HepG2 (cell line): ENCODE measurements around the gene ERFL. TPM values are rescaled to one million over a fixed set of nuclear protein-coding genes. Genes with fewer than 3 reads are reported as not detected.

Experiments
- ATAC-seq: fragments of 200-7000 bp; cut with Tn5 transposase; 3 replicates; pipeline ENCODE4 v1.9.1; 2020; ENCODE audit warnings: mild to moderate bottlenecking, moderate library complexity
- BruUV-seq: library from RNA; stranded (reverse); fragments of 400-500 nt; replicated peaks from 2 replicates; lab custom pipeline; 2021; lab: Mats Ljungman, UMichigan
- CTCF ChIA-PET: fragments of 300-600 bp; formaldehyde crosslinking; extraction: SDS; loops from one replicate; lab custom pipeline; 2021; ENCODE audit warnings: low total read pairs, inconsistent platforms, low intra/inter-chr PET ratio; lab: Yijun Ruan, JAX
- POLR2A ChIA-PET: fragments of 350-600 bp; sonication (Branson Sonifier 250); formaldehyde crosslinking; loops from one replicate; lab custom pipeline; 2020; ENCODE audit warnings: antibody characterized with exemption, inconsistent platforms; lab: Yijun Ruan, JAX
- DNase-seq: peaks from one replicate; pipeline ENCODE4 v3.0.0-alpha.2; 2015; ENCODE audit warnings: low spot score
- FAIRE-seq: peaks from 3 replicates; lab custom pipeline; 2011; peaks lifted over from hg19 to GRCh38; lab: Jason Lieb, UNC
- H2AFZ ChIP-seq: one replicate; pipeline ENCODE4 v1.6.1; 2011; ENCODE audit warnings: low read length, inconsistent platforms
- H3K27ac ChIP-seq: fragments of 300-600 bp; 3 replicates; pipeline ENCODE4 v1.8.0; 2011; ENCODE audit warnings: mixed run types, mild to moderate bottlenecking, mixed read lengths, low read length, inconsistent platforms; ENCODE audit not compliant: insufficient read depth; ENCODE audit errors: extremely low read length
- H3K27me3 ChIP-seq, 2 experiments: fragments of 200-600 bp in 1 of 2; 2 replicates in 1 of 2; 3 replicates in 1 of 2; pipeline versions ENCODE4 v1.6.0 to v1.8.0; 2011; ENCODE audit warnings: low read length in 2 of 2, mild to moderate bottlenecking in 2 of 2, moderate library complexity in 2 of 2, inconsistent platforms in 1 of 2; ENCODE audit not compliant: insufficient read depth in 2 of 2, control insufficient read depth in 1 of 2
- H3K36me3 ChIP-seq, 2 experiments: fragments of 200-600 bp in 1 of 2; replicated peaks in 1 of 2; 2 replicates in 1 of 2; 3 replicates in 1 of 2; pipeline versions ENCODE4 v1.5.1 to v1.8.0; 2011; ENCODE audit warnings: low read length in 2 of 2, inconsistent platforms in 1 of 2; ENCODE audit not compliant: insufficient read depth in 2 of 2, control insufficient read depth in 1 of 2
- H3K4me1 ChIP-seq: 2 replicates; pipeline ENCODE4 v1.5.1; 2012; ENCODE audit warnings: low read length, inconsistent platforms; ENCODE audit not compliant: insufficient read depth
- H3K4me2 ChIP-seq: 2 replicates; pipeline ENCODE4 v1.6.0; 2011; ENCODE audit warnings: low read depth, low read length, inconsistent platforms
- H3K4me3 ChIP-seq, 3 experiments: fragments of 200-600 bp in 1 of 3; sonication (generic), shearing (Covaris generic) in 1 of 3; replicated peaks in 1 of 3; 2 replicates each; pipeline ENCODE4 v1.5.1; 2011 to 2016; ENCODE audit warnings: low read length in 3 of 3, inconsistent platforms in 2 of 3, low read depth in 2 of 3, mild to moderate bottlenecking in 2 of 3, control low read depth in 1 of 3, mixed read lengths in 1 of 3; ENCODE audit not compliant: insufficient read depth in 1 of 3
- H3K79me2 ChIP-seq: one replicate; pipeline ENCODE4 v1.6.1; 2011; ENCODE audit warnings: low read length, inconsistent platforms; ENCODE audit not compliant: insufficient read depth
- H3K9ac ChIP-seq: 2 replicates; pipeline ENCODE4 v1.6.0; 2011; ENCODE audit warnings: mild to moderate bottlenecking, low read depth, low read length, inconsistent platforms; ENCODE audit not compliant: insufficient read depth
- H3K9me3 ChIP-seq: 2 replicates; pipeline ENCODE4 v1.5.1; 2012; ENCODE audit warnings: mild to moderate bottlenecking, low read length
- H4K20me1 ChIP-seq: 2 replicates; pipeline ENCODE4 v1.6.0; 2011; ENCODE audit warnings: inconsistent platforms, mild to moderate bottlenecking, low read length, moderate library complexity; ENCODE audit not compliant: insufficient read depth
- ATF2 ChIP-seq: sonication (generic); formaldehyde crosslinking; IDR thresholded peaks from 2 replicates; pipeline ENCODE4 v1.4.0; 2020; ENCODE audit warnings: missing genetic modification reagents
- BCLAF1 ChIP-seq: fragments of 450-650 bp; IDR thresholded peaks from 2 replicates; pipeline ENCODE4 v1.6.1; 2017; ENCODE audit warnings: mild to moderate bottlenecking
- JUN ChIP-seq: sonication (generic); formaldehyde crosslinking; IDR thresholded peaks from 2 replicates; pipeline ENCODE4 v1.4.0; 2020; ENCODE audit warnings: mild to moderate bottlenecking, missing genetic modification reagents
- KLF16 ChIP-seq, 2 experiments: sonication (generic) in 1 of 2; formaldehyde crosslinking in 1 of 2; IDR thresholded peaks; 2 replicates each; pipeline versions ENCODE4 v1.6.1 to v1.8.0; 2016 to 2023; ENCODE audit warnings: missing genetic modification reagents in 2 of 2, missing compliant biosample characterization in 1 of 2
- KLF9 ChIP-seq: IDR thresholded peaks from 2 replicates; pipeline ENCODE4 v1.6.1; 2016; ENCODE audit warnings: low read depth
- LRRFIP1 ChIP-seq: sonication (generic); formaldehyde crosslinking; conservative IDR thresholded peaks from 2 replicates; pipeline ENCODE4 v1.4.0; 2020; ENCODE audit warnings: missing genetic modification reagents
- MAFG ChIP-seq: sonication (generic); formaldehyde crosslinking; IDR thresholded peaks from 2 replicates; pipeline ENCODE4 v1.5.1; 2020; ENCODE audit warnings: mild to moderate bottlenecking, missing genetic modification reagents
- NFIB ChIP-seq: sonication (generic); formaldehyde crosslinking; IDR thresholded peaks from 2 replicates; pipeline ENCODE4 v1.9.0; 2021; ENCODE audit warnings: missing genetic modification reagents, mild to moderate bottlenecking, borderline replicate concordance
- PATZ1 ChIP-seq: sonication (generic); formaldehyde crosslinking; IDR thresholded peaks from 2 replicates; pipeline ENCODE4 v1.4.0; 2020; ENCODE audit warnings: missing genetic modification reagents
- ZNF205 ChIP-seq: IDR thresholded peaks from 2 replicates; pipeline ENCODE4 v1.6.1; 2018; ENCODE audit warnings: missing biosample characterization, missing genetic modification reagents
- ZNF597 ChIP-seq: sonication (generic); formaldehyde crosslinking; IDR thresholded peaks from 2 replicates; pipeline ENCODE4 v1.5.0; 2020; ENCODE audit warnings: missing genetic modification reagents
- ZSCAN22 ChIP-seq: sonication (generic); formaldehyde crosslinking; IDR thresholded peaks from 2 replicates; pipeline ENCODE4 v1.4.0; 2020; ENCODE audit warnings: mild to moderate bottlenecking, missing genetic modification reagents
- ZSCAN5A ChIP-seq: sonication (generic); formaldehyde crosslinking; IDR thresholded peaks from 2 replicates; pipeline ENCODE4 v1.8.0; 2022; ENCODE audit warnings: mild to moderate bottlenecking, missing genetic modification reagents, borderline replicate concordance
- WGBS: methylation state at CpG from one replicate; pipeline ENCODE4 v1.1.6; 2017; ENCODE audit warnings: low lambda C conversion rate; 5-methylcytosine and 5-hydroxymethylcytosine counted together
- in situ Hi-C: cut with HindIII; loops from 2 replicates; pipeline ENCODE4 v1.10.0; 2017; ENCODE audit warnings: low pct_unique_long_range_greater_than_20kb; ENCODE audit not compliant: extremely low pct_ligation_motif_present
- intact Hi-C: fragments of 100-400 bp; cut with micrococcal nuclease; formaldehyde crosslinking; loops from one replicate; pipeline ENCODE4 v1.10.0; 2022; ENCODE audit not compliant: unreplicated experiment
- polyA plus RNA-seq, 8 experiments: library from polyadenylated mRNA; depleted of rRNA in 3 of 8; stranded (reverse) in 7 of 8; unstranded in 1 of 8; fragments of >200 nt; fragmentation: Illumina TruSeq in 4 of 8; extraction: Trizol in 4 of 8; gene quantifications; 2 replicates each; pipeline versions ENCODE4 v1.2.1 to v1.2.3, GENCODE V29; 2011 to 2016; ENCODE audit warnings: low read depth in 4 of 8, missing spikeins in 1 of 8, mixed read lengths in 1 of 8; ENCODE audit not compliant: insufficient read depth in 1 of 8
- total RNA-seq, 5 experiments: library from RNA; depleted of rRNA; stranded (reverse); fragments of >200 nt; fragmentation: Illumina TruSeq; extraction: Trizol; gene quantifications; 2 replicates each; pipeline ENCODE4 v1.2.3, GENCODE V29; 2016; ENCODE audit warnings: low read depth in 1 of 5

ERFL gene
- total and polyA plus RNA-seq, 2 of the 13 experiments (the other 11 are each of a cell fraction or from before 2014, with no cell fraction given): not detected

- Histone ChIP-seq H4K20me1 (no peaks in the 10 kb centered on the region), H3K4me2 (no peak overlapping the region), H3K27me3 (peaks cover 4 to 37% of the 10 kb centered on the region in 2 experiments), H3K9ac (no peak overlapping the region), H2AFZ (no peak overlapping the region), H3K79me2 (no peaks in the 10 kb centered on the region), H3K4me1 (no peaks in the 10 kb centered on the region), H3K36me3 (no peaks in the 10 kb centered on the region), H3K27ac (no peak overlapping the region), H3K4me3 (no peak overlapping the region), H3K9me3 (no peaks in the 10 kb centered on the region)
- BruUV-seq: no TSS peak
- CTCF ChIA-PET: no interaction called here
- FAIRE-seq (peak; percentile 8), DNase-seq (no peak), ATAC-seq (no peak)
- 51% methylated on average over 5 of the region's 5 CpGs for WGBS
- in situ Hi-C loops: no loop called here
- POLR2A ChIA-PET: no interaction called here
- intact Hi-C loops: no loop called here
- TF ChIP-seq NFIB (CRISPR knock-in tag): no peak
- no peak for TF ChIP-seq ZSCAN5A (CRISPR knock-in tag)
- TF ChIP-seq ZNF597 (CRISPR knock-in tag): no peak
- TF ChIP-seq MAFG (CRISPR knock-in tag): no peak
- TF ChIP-seq ZNF205 (CRISPR knock-in tag): no peak
- TF ChIP-seq PATZ1: no peak
- TF ChIP-seq ZSCAN22 (CRISPR knock-in tag): no peak
- TF ChIP-seq KLF9: no peak
- TF ChIP-seq JUN (CRISPR knock-in tag): no peak
- no peak for TF ChIP-seq LRRFIP1 (CRISPR knock-in tag)
- TF ChIP-seq KLF16 (CRISPR knock-in tag; IDR thresholded peaks at IDR 0.05): no peak
- TF ChIP-seq ATF2: no peak
- no peak for TF ChIP-seq BCLAF1
Measured at GRCh38 chr19:41918653-41919244, 9.5 kb downstream of the ERFL start.
